Naive B cell (primary cell): ENCODE results near the gene WNT3. TPM values are rescaled to one million over a fixed set of nuclear protein-coding genes. Genes with fewer than 3 reads are reported as not detected.

ENCODE experiments used
- ATAC-seq, 2 donors: fragments of 150-1000 bp; cut with Tn5 transposase; 2 replicates each; pipeline ENCODE4 v1.10.0; 2021; ENCODE audit warnings: low read depth in 2 of 2, mild to moderate bottlenecking in 2 of 2, moderate library complexity in 2 of 2
- DNase-seq: peaks from one replicate; pipeline ENCODE4 v3.0.0; 2022
- H3K27ac Mint-ChIP-seq, 6 donors: one replicate each; pipeline ENCODE4 v1.8.0; 2020 to 2022; ENCODE audit warnings: mild to moderate bottlenecking in 6 of 6, mixed read lengths in 6 of 6, moderate library complexity in 5 of 6, inconsistent platforms in 2 of 6
- H3K27me3 Mint-ChIP-seq, 3 donors: one replicate each; pipeline ENCODE4 v1.8.0; 2021 to 2022; ENCODE audit warnings: mixed read lengths in 3 of 3, mild to moderate bottlenecking in 1 of 3
- H3K36me3 Mint-ChIP-seq, 2 donors: one replicate each; pipeline ENCODE4 v1.8.0; 2020 to 2022; ENCODE audit warnings: mixed read lengths in 2 of 2, inconsistent platforms in 1 of 2, mild to moderate bottlenecking in 1 of 2
- H3K4me1 Mint-ChIP-seq, 3 donors: one replicate each; pipeline ENCODE4 v1.8.0; 2020 to 2022; ENCODE audit warnings: mixed read lengths in 3 of 3, inconsistent platforms in 1 of 3, mild to moderate bottlenecking in 1 of 3, moderate library complexity in 1 of 3
- H3K4me3 Mint-ChIP-seq, 8 donors: one replicate each; pipeline ENCODE4 v1.8.0; 2020 to 2022; ENCODE audit warnings: mild to moderate bottlenecking in 8 of 8, mixed read lengths in 8 of 8, moderate library complexity in 8 of 8, inconsistent platforms in 2 of 8
- H3K9me3 Mint-ChIP-seq, 7 donors: one replicate each; pipeline ENCODE4 v1.8.0; 2020 to 2022; ENCODE audit warnings: mixed read lengths in 7 of 7, mild to moderate bottlenecking in 5 of 7, inconsistent platforms in 2 of 7, moderate library complexity in 1 of 7
- polyA plus RNA-seq, 6 donors: library from polyadenylated mRNA; unstranded; fragments of 300-500 nt; fragmentation: Illumina TruSeq; gene quantifications; one replicate each; pipeline ENCODE4 v1.2.3, GENCODE V29; 2021; ENCODE audit warnings: low read depth in 6 of 6

Gene WNT3, protein sequence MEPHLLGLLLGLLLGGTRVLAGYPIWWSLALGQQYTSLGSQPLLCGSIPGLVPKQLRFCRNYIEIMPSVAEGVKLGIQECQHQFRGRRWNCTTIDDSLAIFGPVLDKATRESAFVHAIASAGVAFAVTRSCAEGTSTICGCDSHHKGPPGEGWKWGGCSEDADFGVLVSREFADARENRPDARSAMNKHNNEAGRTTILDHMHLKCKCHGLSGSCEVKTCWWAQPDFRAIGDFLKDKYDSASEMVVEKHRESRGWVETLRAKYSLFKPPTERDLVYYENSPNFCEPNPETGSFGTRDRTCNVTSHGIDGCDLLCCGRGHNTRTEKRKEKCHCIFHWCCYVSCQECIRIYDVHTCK
- polyA plus RNA-seq = under 1 TPM in 4 of 6 donors, not detected in 2; 0.06 to 0.73 (median 0.17) TPM

- peaks cover 35 to 53% (median 37%) of the 10 kb centered on the region in 3 donors for H3K4me1 Mint-ChIP-seq
- H3K9me3 Mint-ChIP-seq = no peaks in the 10 kb centered on the region
- peak within 1 kb of the TSS; percentile 82 to 94 (median 87) for H3K4me3 Mint-ChIP-seq
- no peak within 1 kb of the TSS for H3K27ac Mint-ChIP-seq
- ATAC-seq (peak; percentile 64 to 66), DNase-seq (peak; percentile 51)
- no peaks in the 10 kb centered on the region for H3K36me3 Mint-ChIP-seq
- H3K27me3 Mint-ChIP-seq = peaks cover 72 to 94% (median 86%) of the 10 kb centered on the region in 3 donors
These were observed at the start of gene WNT3 for GRCh38 chr17:46818316-46818928. WNT3 (minus strand) TSS chr17:46818692; CDS start chr17:46818597, 95 bp downstream.

DNA sequence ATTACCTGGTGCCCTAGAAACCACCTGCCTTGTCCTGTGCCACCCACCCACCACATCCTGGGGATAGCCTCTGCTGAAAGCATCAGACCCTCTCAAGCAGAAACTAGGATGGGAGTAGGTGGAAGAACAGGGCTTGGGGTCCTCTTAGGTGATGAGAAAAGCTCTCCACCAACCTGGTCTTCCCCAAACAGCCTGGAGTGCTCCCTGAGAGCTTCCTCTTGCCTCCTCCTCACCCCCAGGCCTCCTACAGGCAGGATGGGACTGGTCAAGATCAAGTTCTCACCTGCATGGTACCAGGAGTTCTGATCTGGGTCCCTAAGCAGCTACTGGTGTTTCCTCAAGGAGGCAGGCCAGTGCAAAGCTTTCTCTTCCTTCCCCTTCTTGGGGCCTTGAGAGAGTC lies 48.3 kb upstream of the WNT3 start:
- ATAC-seq (no peak), DNase-seq (no peak)
- Mint-ChIP-seq H3K27ac (no peak overlapping the region), H3K9me3 (peaks cover 0 to 1% (median 0%) of the 10 kb centered on the region in 7 donors), H3K27me3 (peaks cover 11 to 51% (median 51%) of the 10 kb centered on the region in 3 donors), H3K4me3 (no peak overlapping the region), H3K4me1 (peaks cover 0 to 8% (median 4%) of the 10 kb centered on the region in 3 donors), H3K36me3 (no peaks in the 10 kb centered on the region)

DNA sequence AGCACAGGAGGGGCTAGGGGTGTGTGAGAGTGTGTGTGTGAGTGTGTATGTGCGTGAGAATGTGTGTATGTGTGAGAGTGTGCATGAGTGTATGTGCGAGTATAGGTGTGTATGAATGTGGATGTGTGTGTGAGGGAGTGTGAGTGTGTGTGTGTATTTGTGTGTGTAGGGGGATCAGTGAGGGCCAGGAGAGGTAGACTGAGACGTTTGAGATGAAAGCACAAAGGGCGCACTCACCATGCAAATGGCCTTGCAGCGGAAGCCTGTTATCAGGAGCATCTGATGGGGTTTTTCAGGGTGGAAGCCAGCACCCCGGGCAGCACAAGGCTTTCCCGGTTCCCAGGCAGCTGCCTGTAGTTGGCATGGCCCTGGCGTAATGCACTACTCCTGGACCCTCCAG lies 47.8 kb upstream of the WNT3 start:
- peaks cover 11 to 54% (median 50%) of the 10 kb centered on the region in 3 donors for H3K27me3 Mint-ChIP-seq
- H3K4me3 Mint-ChIP-seq = no peak overlapping the region
- peaks cover 0 to 1% (median 0%) of the 10 kb centered on the region in 7 donors for H3K9me3 Mint-ChIP-seq
- no peak overlapping the region for H3K27ac Mint-ChIP-seq
- ATAC-seq (no peak), DNase-seq (no peak)
- peaks cover 0 to 8% (median 4%) of the 10 kb centered on the region in 3 donors for H3K4me1 Mint-ChIP-seq
- H3K36me3 Mint-ChIP-seq = no peaks in the 10 kb centered on the region

- Mint-ChIP-seq H3K4me1 (peaks cover 0 to 8% (median 4%) of the 10 kb centered on the region in 3 donors), H3K4me3 (no peak overlapping the region), H3K27me3 (peaks cover 11 to 60% (median 57%) of the 10 kb centered on the region in 3 donors), H3K36me3 (no peaks in the 10 kb centered on the region), H3K27ac (no peak overlapping the region), H3K9me3 (peaks cover 0 to 1% (median 0%) of the 10 kb centered on the region in 7 donors)
- ATAC-seq = no peak
- DNase-seq = no peak
These were observed 46.6 kb upstream of the WNT3 start for GRCh38 chr17:46865100-46865499.

DNA sequence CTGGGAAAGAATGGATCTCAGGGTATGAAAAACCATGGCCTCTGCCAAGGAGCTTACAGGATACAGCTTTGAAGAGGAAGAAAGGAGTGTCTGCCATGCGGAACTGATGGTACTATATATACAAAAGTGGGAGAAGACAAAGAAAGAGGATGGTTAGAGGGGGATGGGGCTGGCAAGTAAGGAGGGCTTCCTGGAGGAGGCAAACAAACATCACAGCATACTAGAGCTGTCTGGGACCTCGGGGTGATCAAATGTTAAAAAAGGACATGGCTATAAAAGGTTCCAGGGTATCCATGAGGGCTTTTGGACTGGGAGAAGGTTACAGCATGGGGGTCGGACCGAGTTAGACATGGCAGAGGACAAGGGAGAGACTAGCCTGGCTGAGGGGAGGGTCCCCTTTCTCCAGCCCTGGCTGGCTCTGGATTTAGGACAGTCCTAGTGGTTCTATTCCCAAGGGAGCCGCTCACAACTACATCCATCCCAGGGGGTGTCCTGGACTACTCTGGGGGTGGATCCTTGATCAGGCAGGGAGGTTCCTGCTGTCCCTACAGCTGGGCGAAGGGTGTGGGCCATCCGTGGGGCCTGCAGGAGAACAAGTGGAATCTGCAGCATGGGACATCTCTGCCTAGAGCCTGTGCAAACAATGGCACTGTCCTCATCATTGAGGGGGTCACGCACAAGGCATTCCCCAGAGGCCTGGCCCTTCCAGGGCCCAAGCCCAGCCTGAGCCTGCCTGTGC lies 45.1 kb upstream of the WNT3 start:
- DNase-seq = no peak
- Mint-ChIP-seq H3K27ac (no peak overlapping the region), H3K4me3 (no peak overlapping the region), H3K9me3 (peaks cover 0 to 1% (median 0%) of the 10 kb centered on the region in 7 donors), H3K27me3 (peaks cover 11 to 66% (median 66%) of the 10 kb centered on the region in 3 donors), H3K4me1 (peaks cover 0 to 8% (median 4%) of the 10 kb centered on the region in 3 donors), H3K36me3 (no peaks in the 10 kb centered on the region)
- no peak for ATAC-seq

DNA sequence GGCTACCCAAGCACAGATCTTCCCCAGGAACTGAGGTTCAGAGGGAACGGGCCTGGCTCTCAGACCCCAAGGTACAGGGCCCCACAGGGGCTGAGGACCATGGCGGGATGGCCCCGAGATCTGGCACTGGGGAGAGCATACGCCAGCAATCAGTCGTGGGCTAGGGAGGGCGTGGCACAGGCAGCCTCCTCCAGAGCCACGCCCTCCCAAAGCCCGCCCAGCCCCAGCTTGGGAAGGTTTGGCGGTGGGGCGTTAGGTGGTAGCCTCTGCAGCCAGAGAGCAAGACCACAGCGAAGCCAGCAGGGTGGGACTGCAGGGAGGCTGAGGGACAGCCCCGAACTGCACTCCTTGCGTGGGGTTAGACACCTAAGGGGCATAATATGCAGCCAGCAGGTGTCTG lies 44.5 kb upstream of the WNT3 start:
- Mint-ChIP-seq H3K36me3 (no peaks in the 10 kb centered on the region), H3K27me3 (peaks cover 12 to 66% (median 65%) of the 10 kb centered on the region in 3 donors), H3K27ac (no peak overlapping the region), H3K4me3 (peak overlapping the region in 1 of 8 donors; percentile 40), H3K9me3 (peaks cover 0 to 1% (median 0%) of the 10 kb centered on the region in 7 donors), H3K4me1 (peaks cover 0 to 8% (median 4%) of the 10 kb centered on the region in 3 donors)
- DNase-seq = no peak
- ATAC-seq = no peak

GRCh38 chr17:46859996-46860395 lies 41.5 kb upstream of the WNT3 start:
- Mint-ChIP-seq H3K27me3 (peaks cover 23 to 58% (median 55%) of the 10 kb centered on the region in 3 donors), H3K36me3 (no peaks in the 10 kb centered on the region), H3K9me3 (peaks cover 0 to 5% (median 0%) of the 10 kb centered on the region in 7 donors), H3K4me3 (peak overlapping the region in 1 of 8 donors; percentile 80), H3K4me1 (no peaks in the 10 kb centered on the region), H3K27ac (no peak overlapping the region)
- DNase-seq (no peak), ATAC-seq (no peak)

- DNase-seq (no peak), ATAC-seq (no peak)
- Mint-ChIP-seq H3K9me3 (peaks cover 0 to 5% (median 0%) of the 10 kb centered on the region in 7 donors), H3K36me3 (no peaks in the 10 kb centered on the region), H3K27me3 (peaks cover 40 to 56% (median 50%) of the 10 kb centered on the region in 3 donors), H3K4me1 (peaks cover 0 to 3% (median 2%) of the 10 kb centered on the region in 3 donors), H3K4me3 (no peak overlapping the region), H3K27ac (no peak overlapping the region)
These were observed 39.1 kb upstream of the WNT3 start for GRCh38 chr17:46857600-46857999.

DNA sequence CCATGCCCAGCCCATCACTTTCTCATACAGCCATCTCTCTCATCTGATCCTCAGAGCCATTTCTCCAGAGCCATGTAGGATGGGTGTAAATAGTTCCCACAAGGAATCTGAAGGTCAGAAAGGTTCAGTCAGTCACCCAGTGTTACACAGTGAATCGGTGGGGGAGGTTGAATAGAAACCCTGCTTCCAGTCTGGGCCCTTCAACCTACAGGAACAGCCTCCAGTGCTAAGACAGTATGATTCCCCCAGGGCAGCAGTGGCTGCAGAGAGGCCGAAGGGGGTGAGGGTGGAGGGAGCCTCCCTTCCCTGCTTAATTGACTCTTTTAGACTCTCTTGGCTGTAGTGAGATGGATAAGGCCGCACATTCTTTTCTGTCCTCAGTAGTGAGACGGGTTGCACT lies 36.5 kb upstream of the WNT3 start:
- Mint-ChIP-seq H3K4me3 (no peak overlapping the region), H3K36me3 (no peaks in the 10 kb centered on the region), H3K9me3 (peaks cover 0 to 5% (median 0%) of the 10 kb centered on the region in 7 donors), H3K27ac (no peak overlapping the region), H3K4me1 (peaks cover 13 to 21% (median 19%) of the 10 kb centered on the region in 3 donors), H3K27me3 (peaks cover 58 to 69% (median 66%) of the 10 kb centered on the region in 3 donors)
- DNase-seq (no peak), ATAC-seq (no peak)

- H3K9me3 Mint-ChIP-seq = peaks cover 0 to 5% (median 0%) of the 10 kb centered on the region in 7 donors
- no peak overlapping the region for H3K27ac Mint-ChIP-seq
- H3K4me3 Mint-ChIP-seq = no peak overlapping the region
- ATAC-seq = no peak
- no peaks in the 10 kb centered on the region for H3K36me3 Mint-ChIP-seq
- DNase-seq = no peak
- H3K27me3 Mint-ChIP-seq = peaks cover 63 to 69% (median 69%) of the 10 kb centered on the region in 3 donors
- peaks cover 13 to 21% (median 19%) of the 10 kb centered on the region in 3 donors for H3K4me1 Mint-ChIP-seq
These were observed 36.0 kb upstream of the WNT3 start for GRCh38 chr17:46854515-46854914.

GRCh38 chr17:46853896-46854444 lies 35.5 kb upstream of the WNT3 start:
- Mint-ChIP-seq H3K9me3 (peaks cover 0 to 5% (median 0%) of the 10 kb centered on the region in 7 donors), H3K27me3 (peaks cover 66 to 72% (median 70%) of the 10 kb centered on the region in 3 donors), H3K36me3 (no peaks in the 10 kb centered on the region), H3K27ac (no peak overlapping the region), H3K4me1 (peaks cover 13 to 21% (median 19%) of the 10 kb centered on the region in 3 donors), H3K4me3 (no peak overlapping the region)
- DNase-seq (no peak), ATAC-seq (no peak)

- H3K36me3 Mint-ChIP-seq = no peaks in the 10 kb centered on the region
- DNase-seq = no peak
- peaks cover 13 to 23% (median 21%) of the 10 kb centered on the region in 3 donors for H3K4me1 Mint-ChIP-seq
- peak; percentile 49 to 69 for ATAC-seq
- H3K27me3 Mint-ChIP-seq = peaks cover 77 to 86% (median 78%) of the 10 kb centered on the region in 3 donors
- peak within 1 kb of the TSS; percentile 67 to 90 (median 83) for H3K4me3 Mint-ChIP-seq
- peak within 1 kb of the TSS in 2 of 6 donors; percentile 28 to 69 for H3K27ac Mint-ChIP-seq
- no peaks in the 10 kb centered on the region for H3K9me3 Mint-ChIP-seq
These were observed 32.7 kb upstream of the WNT3 start, which contains the start of gene WNT9B for GRCh38 chr17:46851029-46851741. WNT9B (plus strand) TSS chr17:46851583; CDS start chr17:46851639, 56 bp downstream.
